GM13976 (cell line): ENCODE results near the gene SUPT3H.
A peak's percentile ranks its signal among the peaks of the same experiment; 100 is the strongest.

Experiments used
- DNase-seq: peaks from one replicate; pipeline ENCODE4 v3.0.0; 2012; ENCODE audit warnings: low spot score
- CTCF ChIP-seq: IDR thresholded peaks from 2 replicates; pipeline ENCODE4 v1.5.1; 2012; ENCODE audit warnings: borderline replicate concordance, mild to moderate bottlenecking; ENCODE audit not compliant: insufficient read depth; ENCODE audit errors: extremely low read depth, missing control alignments, control extremely low read depth
- in situ Hi-C: fragments of 300-500 bp; cut with MboI; formaldehyde crosslinking; loops from one replicate; pipeline ENCODE4 v1.12.0; 2022; ENCODE audit warnings: low sequenced_read_pairs, mixed read lengths, inconsistent platforms; ENCODE audit not compliant: unreplicated experiment

Gene SUPT3H

GRCh38 chr6:45394586-45395095, 16.9 kb upstream of the SUPT3H start:
- in situ Hi-C loops, result no loop called here
- no peak for TF ChIP-seq CTCF
- DNase-seq, result no peak

GRCh38 chr6:45388328-45388727, 10.6 kb upstream of the SUPT3H start:
- DNase-seq, result no peak
- no peak for TF ChIP-seq CTCF
- in situ Hi-C loops, result no loop called here

- no peak for DNase-seq
- TF ChIP-seq CTCF, result no peak
- in situ Hi-C loops, result no loop called here
These were observed 9.5 kb upstream of the SUPT3H start for GRCh38 chr6:45387236-45387635.

GRCh38 chr6:45386501-45386900, 8.8 kb upstream of the SUPT3H start:
- TF ChIP-seq CTCF, result no peak
- DNase-seq, result no peak
- in situ Hi-C loops, result no loop called here

- in situ Hi-C loops, result no loop called here
- no peak for DNase-seq
- TF ChIP-seq CTCF, result no peak
These were observed 4.7 kb upstream of the SUPT3H start for GRCh38 chr6:45382391-45382790.

GRCh38 chr6:45378334-45378926, 696 bp upstream of the SUPT3H start:
- in situ Hi-C loops, result no loop called here
- peak; percentile 25 for DNase-seq
- no peak for TF ChIP-seq CTCF
